ENCODE measurements around the gene ARHGEF10L. TPM values are rescaled to one million over a fixed set of nuclear protein-coding genes. Genes with fewer than 3 reads are reported as not detected.
A peak's percentile ranks its signal among the peaks of the same experiment; 100 is the strongest.

Gene ARHGEF10L
- total RNA-seq, 1 experiment from 2014 or later = 11.2 TPM

- DNase-seq (no peak), ATAC-seq (no peak; the same call in 1 of the 2 replicates)
- Histone ChIP-seq H3K4me2 (ENCODE audit: low read length) (peak overlapping the region; percentile 31), H4K20me1 (ENCODE audit: low read length) (no peaks in the 10 kb centered on the region), H3K27me3 (ENCODE audit: low read length) (no peaks in the 10 kb centered on the region), H3K36me3 (ENCODE audit: low read depth, low read length) (no peaks in the 10 kb centered on the region), H3K9me3 (ENCODE audit: low read length) (no peaks in the 10 kb centered on the region), H3F3A (ENCODE audit: low read length, unreplicated experiment) (no peaks in the 10 kb centered on the region), H3K9me2 (replicated peaks; ENCODE audit: low read length) (no peaks in the 10 kb centered on the region), H3K4me1 (ENCODE audit: insufficient read depth, low read length) (peaks cover 46% of the 10 kb centered on the region), H2AFZ (ENCODE audit: low read length) (no peak overlapping the region), H3K4me3 (ENCODE audit: low read length) (no peak overlapping the region), H3K27ac (ENCODE audit: low read length) (peak overlapping the region; percentile 89), H3K79me2 (ENCODE audit: low read length) (peaks cover 53% of the 10 kb centered on the region), H3K9ac (ENCODE audit: low read length) (peak overlapping the region; percentile 65)
- no TSS peak for BruUV-seq (replicated peaks)
- ChIA-PET POLR2A (ENCODE audit: unreplicated experiment) (no interaction called here), CTCF (no interaction called here)
- TF ChIP-seq EZH2 (IDR thresholded peaks at IDR 0.05; ENCODE audit: low read length, unreplicated experiment) (no peak), EZH2phosphoT487 (IDR thresholded peaks at IDR 0.05; ENCODE audit: borderline replicate concordance, low read length) (no peak), CTCF (conservative IDR thresholded peaks at IDR 0.05; ENCODE audit: low read depth, low read length) (no peak)
- intact Hi-C loops (cut with micrococcal nuclease) = no loop called here
These were observed 21.7 kb downstream of the ARHGEF10L start for GRCh38 chr1:17561247-17561548.

GRCh38 chr1:17561561-17561985, 22.1 kb downstream of the ARHGEF10L start:
- no peak for TF ChIP-seq EZH2phosphoT487 (IDR thresholded peaks at IDR 0.05; ENCODE audit: borderline replicate concordance, low read length)
- TF ChIP-seq EZH2 (IDR thresholded peaks at IDR 0.05; ENCODE audit: low read length, unreplicated experiment) = no peak
- TF ChIP-seq CTCF (conservative IDR thresholded peaks at IDR 0.05; ENCODE audit: low read depth, low read length) = no peak
- Histone ChIP-seq H3K9ac (ENCODE audit: low read length) (peak overlapping the region; percentile 65), H3K27ac (ENCODE audit: low read length) (peak overlapping the region; percentile 89), H3K27me3 (ENCODE audit: low read length) (no peaks in the 10 kb centered on the region), H3K4me1 (ENCODE audit: insufficient read depth, low read length) (peaks cover 46% of the 10 kb centered on the region), H3K79me2 (ENCODE audit: low read length) (peaks cover 53% of the 10 kb centered on the region), H3K4me3 (ENCODE audit: low read length) (no peak overlapping the region), H3K4me2 (ENCODE audit: low read length) (peak overlapping the region; percentile 31), H3K9me3 (ENCODE audit: low read length) (no peaks in the 10 kb centered on the region), H3K36me3 (ENCODE audit: low read depth, low read length) (no peaks in the 10 kb centered on the region), H3F3A (ENCODE audit: low read length, unreplicated experiment) (no peaks in the 10 kb centered on the region), H3K9me2 (replicated peaks; ENCODE audit: low read length) (no peaks in the 10 kb centered on the region), H4K20me1 (ENCODE audit: low read length) (no peaks in the 10 kb centered on the region), H2AFZ (ENCODE audit: low read length) (no peak overlapping the region)
- BruUV-seq (replicated peaks) = no TSS peak
- ChIA-PET POLR2A (ENCODE audit: unreplicated experiment) (interaction anchor here (0.7 kb wide), 1 partner anchor 29 kb away, joined by 3 read pairs; no protein-coding TSS in a partner anchor), CTCF (no interaction called here)
- ATAC-seq (peak; percentile 74), DNase-seq (peak; percentile 83)
- intact Hi-C loops (cut with micrococcal nuclease) = no loop called here

- ChIA-PET CTCF (no interaction called here), POLR2A (ENCODE audit: unreplicated experiment) (no interaction called here)
- peak overlapping the region; percentile 32 for H3K9ac ChIP-seq (ENCODE audit: low read length)
- H3K9me2 ChIP-seq (replicated peaks; ENCODE audit: low read length) = no peaks in the 10 kb centered on the region
- 0 out of 2 replicates have a peak overlapping the region, but pooled peaks have one; percentile 31 for H3K4me2 ChIP-seq (ENCODE audit: low read length)
- DNase-seq (no peak), ATAC-seq (no peak)
- no peak overlapping the region for H3K4me3 ChIP-seq (ENCODE audit: low read length)
- no peaks in the 10 kb centered on the region for H4K20me1 ChIP-seq (ENCODE audit: low read length)
- no peaks in the 10 kb centered on the region for H3K27me3 ChIP-seq (ENCODE audit: low read length)
- intact Hi-C loops (cut with micrococcal nuclease) = no loop called here
- no peak for TF ChIP-seq CTCF (conservative IDR thresholded peaks at IDR 0.05; ENCODE audit: low read depth, low read length)
- no peak for TF ChIP-seq EZH2phosphoT487 (IDR thresholded peaks at IDR 0.05; ENCODE audit: borderline replicate concordance, low read length)
- no peak for TF ChIP-seq EZH2 (IDR thresholded peaks at IDR 0.05; ENCODE audit: low read length, unreplicated experiment)
- H3F3A ChIP-seq (ENCODE audit: low read length, unreplicated experiment) = no peaks in the 10 kb centered on the region
- peaks cover 58% of the 10 kb centered on the region for H3K79me2 ChIP-seq (ENCODE audit: low read length)
- H3K4me1 ChIP-seq (ENCODE audit: insufficient read depth, low read length) = peaks cover 46% of the 10 kb centered on the region
- H3K36me3 ChIP-seq (ENCODE audit: low read depth, low read length) = no peaks in the 10 kb centered on the region
- H2AFZ ChIP-seq (ENCODE audit: low read length) = no peak overlapping the region
- H3K27ac ChIP-seq (ENCODE audit: low read length) = peak overlapping the region; percentile 89
- no peaks in the 10 kb centered on the region for H3K9me3 ChIP-seq (ENCODE audit: low read length)
- BruUV-seq (replicated peaks) = no TSS peak
These were observed 22.9 kb downstream of the ARHGEF10L start for GRCh38 chr1:17562375-17562774.

Measured in PC-3 (cell line).